HG03378 (cell line): ENCODE measurements around the gene MYEOV.

ENCODE experiments used
- ATAC-seq: cut with Tn5 transposase; IDR thresholded peaks from one replicate; pipeline ENCODE4 v1.9.1; 2021; ENCODE audit warnings: mild to moderate bottlenecking, moderate library complexity; ENCODE audit not compliant: unreplicated experiment

MYEOV gene

GRCh38 chr11:69339041-69339733, 45.2 kb downstream of the MYEOV start:
- no peak for ATAC-seq

- no peak for ATAC-seq
Observed at GRCh38 chr11:69339983-69340565, 46.1 kb downstream of the MYEOV start.

GRCh38 chr11:69342588-69343330, 48.8 kb downstream of the MYEOV start:
- no peak for ATAC-seq

GRCh38 chr11:69343401-69344321, 49.7 kb downstream of the MYEOV start:
- ATAC-seq: no peak

- ATAC-seq: no peak
Observed at GRCh38 chr11:69344570-69345145, 50.7 kb downstream of the MYEOV start.
